GM12873 (cell line): ENCODE measurements around the gene SNHG17.

Experiments
- TF ChIP-seq, protein P1 (sequence below): IDR thresholded peaks from 2 replicates; pipeline ENCODE4 v1.5.1; 2012; ENCODE audit warnings: low read depth, mild to moderate bottlenecking, moderate library complexity, low read length, control low read depth; ENCODE audit not compliant: insufficient read depth; ENCODE audit errors: missing control alignments

SNHG17 gene

DNA sequence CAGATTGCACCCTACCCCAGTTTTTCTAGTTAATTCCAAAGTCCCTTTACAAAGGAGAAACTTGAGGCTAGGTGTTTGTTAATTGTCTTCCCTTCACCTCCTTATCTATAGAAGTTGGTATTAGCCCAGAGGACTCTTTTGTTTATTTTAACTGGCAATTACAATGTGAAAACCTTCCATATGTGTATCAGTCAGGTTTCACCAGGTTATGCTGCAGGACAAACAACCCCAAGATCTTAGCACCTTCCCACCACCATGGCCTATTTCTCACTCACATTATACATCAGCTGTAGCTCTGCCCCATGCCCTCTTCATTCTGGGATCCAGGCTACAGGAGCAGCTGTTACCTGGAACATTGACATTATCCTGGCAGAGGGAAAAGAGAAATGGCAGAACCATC, 31.1 kb downstream of the SNHG17 start:
- TF ChIP-seq, protein P1, sequence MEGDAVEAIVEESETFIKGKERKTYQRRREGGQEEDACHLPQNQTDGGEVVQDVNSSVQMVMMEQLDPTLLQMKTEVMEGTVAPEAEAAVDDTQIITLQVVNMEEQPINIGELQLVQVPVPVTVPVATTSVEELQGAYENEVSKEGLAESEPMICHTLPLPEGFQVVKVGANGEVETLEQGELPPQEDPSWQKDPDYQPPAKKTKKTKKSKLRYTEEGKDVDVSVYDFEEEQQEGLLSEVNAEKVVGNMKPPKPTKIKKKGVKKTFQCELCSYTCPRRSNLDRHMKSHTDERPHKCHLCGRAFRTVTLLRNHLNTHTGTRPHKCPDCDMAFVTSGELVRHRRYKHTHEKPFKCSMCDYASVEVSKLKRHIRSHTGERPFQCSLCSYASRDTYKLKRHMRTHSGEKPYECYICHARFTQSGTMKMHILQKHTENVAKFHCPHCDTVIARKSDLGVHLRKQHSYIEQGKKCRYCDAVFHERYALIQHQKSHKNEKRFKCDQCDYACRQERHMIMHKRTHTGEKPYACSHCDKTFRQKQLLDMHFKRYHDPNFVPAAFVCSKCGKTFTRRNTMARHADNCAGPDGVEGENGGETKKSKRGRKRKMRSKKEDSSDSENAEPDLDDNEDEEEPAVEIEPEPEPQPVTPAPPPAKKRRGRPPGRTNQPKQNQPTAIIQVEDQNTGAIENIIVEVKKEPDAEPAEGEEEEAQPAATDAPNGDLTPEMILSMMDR = no peak

DNA sequence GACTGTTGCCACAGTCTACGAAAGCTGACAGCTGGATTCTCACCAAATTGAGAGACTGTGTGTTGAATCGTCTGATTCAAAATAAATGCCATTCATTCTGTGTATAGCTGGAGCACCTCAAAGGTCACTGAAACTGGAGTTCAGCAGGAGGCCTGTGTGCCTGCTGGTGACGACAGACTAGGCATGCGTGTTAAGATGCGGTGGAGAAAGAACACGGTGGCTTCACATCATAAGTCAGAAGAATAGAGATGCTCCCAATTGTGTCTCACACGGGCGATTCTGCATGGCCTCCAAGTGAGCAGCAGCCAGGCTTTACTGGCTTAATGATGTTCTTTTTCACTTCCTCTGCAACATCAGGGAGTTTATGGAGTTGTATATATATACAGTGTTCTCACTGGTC, 32.3 kb downstream of the SNHG17 start:
- TF ChIP-seq, protein P1 = no peak

DNA sequence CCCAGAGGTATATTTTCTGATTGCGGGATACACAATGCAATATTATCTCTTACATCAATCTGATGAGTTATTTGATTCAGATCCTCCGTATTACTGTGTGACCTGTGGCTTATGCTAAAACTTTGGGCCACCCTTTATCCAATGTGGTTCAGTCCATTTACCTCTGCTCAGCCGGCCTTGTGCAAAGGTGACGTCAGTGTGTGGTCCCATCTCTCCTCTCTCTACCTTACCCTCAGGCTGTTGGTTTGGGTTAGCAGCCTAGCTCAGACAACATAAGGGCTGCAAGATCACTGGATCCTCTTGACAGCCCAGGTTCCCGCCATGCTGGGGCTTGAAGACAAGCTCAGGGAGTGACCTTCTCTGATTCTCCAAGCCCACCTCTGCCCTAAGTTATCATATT, 33.0 kb downstream of the SNHG17 start:
- TF ChIP-seq, protein P1 = no peak

DNA sequence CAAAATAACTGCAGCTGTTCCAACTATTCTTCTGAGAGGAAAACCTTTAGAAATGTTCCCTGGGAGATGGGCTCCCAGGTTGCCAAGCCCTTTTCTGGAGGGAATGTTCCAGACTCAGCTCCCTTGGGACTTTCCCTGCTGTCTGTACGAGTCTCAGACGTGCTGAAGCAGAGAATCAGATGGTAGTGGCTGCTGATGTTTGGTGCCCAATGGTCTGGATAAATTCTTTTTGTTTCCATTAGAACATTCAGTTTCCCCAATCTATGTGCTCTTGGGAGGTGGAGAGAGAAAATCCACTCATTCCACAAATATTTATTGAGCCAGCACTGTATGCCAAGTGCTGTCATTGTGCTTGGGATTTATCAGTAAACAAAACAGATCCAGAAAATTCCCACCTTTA, 40.0 kb downstream of the SNHG17 start:
- TF ChIP-seq, protein P1 = no peak

DNA sequence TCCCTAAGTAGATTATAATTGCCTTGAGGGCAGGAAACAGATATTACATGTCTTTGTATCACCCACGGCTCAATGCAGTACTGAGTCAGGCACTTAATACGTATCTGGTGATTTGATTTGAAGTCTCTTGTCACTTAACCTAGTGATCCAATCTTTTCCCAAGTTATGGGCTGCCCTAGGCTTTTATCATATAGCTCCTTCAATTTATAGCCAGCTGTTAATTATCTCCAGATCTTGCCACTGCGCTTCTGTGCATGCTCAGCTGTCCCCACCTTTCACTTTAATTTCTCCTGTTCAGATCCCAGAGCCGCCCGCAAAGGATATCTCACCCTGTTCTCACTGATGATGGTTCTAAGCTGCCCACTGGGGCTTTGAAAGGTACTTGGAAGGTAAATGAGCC, 41.9 kb downstream of the SNHG17 start:
- TF ChIP-seq, protein P1 = no peak

DNA sequence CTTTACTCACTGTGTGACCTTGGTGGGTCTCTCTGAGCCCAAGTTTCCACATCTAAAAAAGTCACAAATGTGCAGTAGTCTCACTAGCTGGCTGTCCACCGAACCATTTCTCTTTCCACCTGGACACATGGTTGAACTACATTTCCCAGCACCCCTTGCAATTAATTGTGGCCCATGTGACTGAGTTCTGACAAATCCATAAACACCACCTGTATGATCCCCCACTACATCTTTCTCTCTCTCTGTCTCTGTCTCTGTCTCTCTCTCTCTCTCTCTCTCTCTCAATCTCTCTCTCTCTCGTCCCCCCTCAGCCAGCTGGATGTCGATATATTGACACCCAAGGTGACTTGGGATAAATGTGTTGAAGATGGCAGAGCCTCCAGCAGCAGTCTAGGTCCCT, 42.8 kb downstream of the SNHG17 start:
- TF ChIP-seq, protein P1 = no peak

DNA sequence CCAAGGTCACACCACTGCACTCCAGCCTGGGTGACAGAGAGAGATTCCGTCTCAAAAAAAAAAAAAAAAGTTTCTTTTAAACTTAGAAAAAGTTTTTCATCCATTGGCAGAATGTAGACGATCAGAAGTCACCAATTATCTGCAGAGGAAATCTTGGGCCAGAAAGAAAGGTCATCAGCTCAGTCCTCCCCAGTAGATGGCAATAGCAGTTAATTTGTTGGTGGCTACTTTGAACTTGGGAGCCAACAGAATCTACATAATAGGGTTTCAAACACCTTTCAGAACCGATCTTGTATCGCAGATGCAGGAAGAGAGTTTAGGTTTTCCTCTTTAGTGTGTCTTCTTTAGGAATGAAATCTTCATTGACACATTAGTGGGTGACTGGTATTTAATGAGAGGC, 47.2 kb downstream of the SNHG17 start:
- TF ChIP-seq, protein P1 = no peak

DNA sequence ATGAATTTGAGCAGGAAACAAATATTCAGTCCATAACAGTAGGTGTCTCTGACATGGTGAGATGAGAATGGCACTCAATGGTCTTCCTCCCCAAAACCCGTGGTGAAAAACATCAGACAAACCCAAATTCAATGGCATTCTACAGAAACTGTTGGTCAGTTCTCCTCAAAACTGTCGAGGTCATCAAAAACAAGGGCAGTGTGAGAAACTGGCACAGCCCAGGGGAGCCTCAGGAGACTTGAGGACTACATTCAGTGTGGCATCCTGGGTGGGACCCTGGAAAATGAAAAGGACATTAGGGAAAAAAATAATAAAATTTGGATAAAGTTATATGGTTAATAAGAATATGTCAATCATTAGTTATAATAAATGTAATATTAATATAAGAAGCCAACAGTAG, 48.3 kb downstream of the SNHG17 start:
- TF ChIP-seq, protein P1 = no peak
